GM21367 (cell line): Measurements from ENCODE around the gene SUSD2.
"Not testable (repeated sequence)": the region's sequence is repeated elsewhere in the genome, so short reads cannot be mapped to it uniquely, and the experiment has no call there.

Experiments
- ATAC-seq: cut with Tn5 transposase; IDR thresholded peaks from one replicate; pipeline ENCODE4 v1.9.1; 2021; ENCODE audit not compliant: unreplicated experiment

The SUSD2 gene

GRCh38 chr22:24187731-24188644 lies 6.7 kb downstream of the SUSD2 start:
- ATAC-seq = no peak

DNA sequence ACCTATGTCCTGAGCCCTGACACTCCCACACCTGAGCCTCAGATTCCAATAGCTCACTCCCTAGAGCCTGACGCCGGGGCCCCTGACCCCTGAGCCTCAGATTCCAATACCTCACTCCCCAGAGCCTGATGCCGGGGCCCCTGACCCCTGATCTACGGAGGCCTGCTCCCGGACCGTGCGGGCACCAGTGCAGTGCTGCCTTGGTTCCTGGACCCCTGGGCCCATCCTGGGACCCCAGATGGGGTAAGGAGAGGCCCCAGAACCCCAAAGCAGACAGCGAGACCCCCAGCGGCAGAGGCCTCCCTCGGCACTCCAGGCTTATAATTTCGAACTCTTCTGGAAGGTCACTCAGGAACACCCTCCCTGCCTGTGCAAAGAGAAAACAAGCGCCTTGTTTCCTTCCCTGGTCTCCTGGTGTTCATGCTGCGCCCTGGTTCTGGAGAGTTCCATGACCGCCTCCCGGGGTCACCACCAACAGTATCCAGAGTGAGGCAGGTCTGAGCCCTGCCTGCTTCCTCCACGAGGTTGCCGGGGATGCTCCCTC lies 7.5 kb downstream of the SUSD2 start:
- ATAC-seq = no peak

- ATAC-seq = no peak
Measured at GRCh38 chr22:24189249-24190158, 8.2 kb downstream of the SUSD2 start.

- no peak for ATAC-seq
Measured at GRCh38 chr22:24190159-24190540, 8.9 kb downstream of the SUSD2 start.

- ATAC-seq = no peak
Measured at GRCh38 chr22:24190596-24191208, 9.4 kb downstream of the SUSD2 start.

GRCh38 chr22:24191381-24191841 lies 10.1 kb downstream of the SUSD2 start:
- no peak for ATAC-seq

- no peak for ATAC-seq
Measured at GRCh38 chr22:24191893-24192292, 10.6 kb downstream of the SUSD2 start.

DNA sequence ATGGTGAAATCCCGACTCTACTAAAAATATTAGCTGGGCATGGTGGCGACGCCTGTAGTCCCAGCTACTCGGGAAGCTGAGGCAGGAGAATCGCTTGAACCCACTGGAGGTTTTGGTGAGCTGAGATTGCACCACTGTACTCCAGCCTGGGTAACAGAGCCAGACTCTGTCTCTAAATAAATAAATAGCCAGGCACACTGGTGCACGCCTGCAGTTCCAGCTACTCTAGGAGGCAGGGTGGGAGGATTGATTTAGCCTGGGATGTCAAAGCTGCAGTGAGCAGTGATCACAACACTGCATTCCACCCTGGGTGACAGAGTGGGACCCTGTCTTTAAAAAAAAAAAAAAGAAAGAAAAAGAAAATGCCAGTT lies 17.4 kb downstream of the SUSD2 start:
- no peak for ATAC-seq

DNA sequence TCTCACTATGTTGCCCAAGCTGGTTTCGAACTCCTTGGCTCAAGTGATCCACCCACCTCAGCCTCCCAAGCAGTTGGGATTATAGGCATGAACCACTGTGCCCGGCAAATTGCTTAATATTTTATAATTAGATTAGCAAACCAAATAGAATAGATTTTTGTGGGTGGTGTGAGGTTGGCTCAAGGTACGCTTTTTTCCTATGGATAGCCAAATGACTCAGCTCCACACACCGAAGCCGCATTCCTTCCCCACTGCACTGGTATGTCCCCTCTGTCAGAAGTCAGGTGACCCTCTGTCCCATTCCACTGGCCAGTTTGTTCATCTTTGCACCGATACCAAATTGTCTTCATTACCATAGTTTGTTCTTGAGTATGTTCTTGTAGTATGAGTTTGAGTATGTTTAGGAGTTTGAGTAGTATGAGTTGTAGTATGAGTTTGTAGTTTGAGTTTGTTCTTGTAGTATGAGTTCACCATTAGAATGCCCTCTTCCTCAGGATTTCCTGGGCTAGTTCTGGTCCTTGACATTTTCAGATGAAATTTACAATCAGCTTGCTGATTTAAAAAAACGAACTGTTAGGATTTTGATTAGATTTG lies 19.4 kb downstream of the SUSD2 start:
- ATAC-seq = no peak

- ATAC-seq = no peak
Measured at GRCh38 chr22:24201681-24202614, 20.7 kb downstream of the SUSD2 start.

DNA sequence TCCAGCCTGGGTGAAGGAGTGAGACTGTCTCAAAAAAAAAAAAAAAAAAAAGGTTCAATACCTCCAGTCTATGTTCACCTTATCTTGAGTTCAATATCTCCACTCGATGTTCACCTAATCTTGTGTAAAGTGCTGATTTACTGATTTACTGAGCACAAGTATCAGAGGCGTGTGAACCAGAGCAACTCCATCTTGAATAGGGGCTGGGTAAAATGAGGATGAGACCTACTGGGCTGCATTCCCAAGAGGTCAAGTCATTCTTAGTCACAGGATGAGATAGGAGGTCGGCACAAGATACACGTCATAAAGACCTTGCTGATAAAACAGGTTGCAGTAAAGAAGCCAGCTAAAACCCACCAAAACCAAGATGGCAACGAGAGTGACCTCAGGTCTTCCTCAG lies 22.6 kb downstream of the SUSD2 start:
- not testable (repeated sequence) for ATAC-seq

DNA sequence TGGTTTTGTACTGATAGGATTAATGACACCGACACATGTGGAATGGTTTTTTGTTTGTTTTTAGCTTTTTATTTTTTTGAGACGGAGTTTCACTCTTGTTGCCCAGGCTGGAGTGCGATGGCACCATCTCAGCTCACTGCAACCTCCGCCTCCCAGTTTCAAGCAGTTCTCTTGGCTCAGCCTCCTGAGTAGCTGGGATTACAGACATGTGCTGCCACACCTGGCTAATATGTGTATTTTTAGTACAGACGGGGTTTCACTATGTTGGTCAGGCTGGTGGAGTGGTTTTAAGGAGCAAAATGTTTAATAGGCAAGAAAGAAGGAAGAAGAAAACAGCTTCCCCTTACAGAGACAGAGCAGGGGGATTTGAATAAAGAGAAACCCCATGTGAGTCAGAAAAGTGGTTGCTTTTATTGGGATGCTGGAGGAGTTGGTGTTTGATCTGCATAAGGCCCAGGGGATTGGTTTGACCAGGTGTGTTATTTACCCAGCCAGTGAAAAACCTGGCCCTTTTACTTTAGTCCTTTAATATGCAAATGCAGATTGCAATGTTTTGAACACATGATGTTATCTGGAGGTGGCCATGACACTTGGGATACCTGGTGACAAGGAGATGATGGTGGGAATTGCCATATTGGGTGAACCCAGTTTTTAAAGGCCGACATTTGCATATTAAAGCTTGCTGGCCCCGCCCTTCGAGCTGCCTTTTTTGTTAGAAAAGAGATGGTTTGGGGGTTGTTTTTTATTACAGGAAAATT lies 24.3 kb downstream of the SUSD2 start:
- ATAC-seq = no peak

DNA sequence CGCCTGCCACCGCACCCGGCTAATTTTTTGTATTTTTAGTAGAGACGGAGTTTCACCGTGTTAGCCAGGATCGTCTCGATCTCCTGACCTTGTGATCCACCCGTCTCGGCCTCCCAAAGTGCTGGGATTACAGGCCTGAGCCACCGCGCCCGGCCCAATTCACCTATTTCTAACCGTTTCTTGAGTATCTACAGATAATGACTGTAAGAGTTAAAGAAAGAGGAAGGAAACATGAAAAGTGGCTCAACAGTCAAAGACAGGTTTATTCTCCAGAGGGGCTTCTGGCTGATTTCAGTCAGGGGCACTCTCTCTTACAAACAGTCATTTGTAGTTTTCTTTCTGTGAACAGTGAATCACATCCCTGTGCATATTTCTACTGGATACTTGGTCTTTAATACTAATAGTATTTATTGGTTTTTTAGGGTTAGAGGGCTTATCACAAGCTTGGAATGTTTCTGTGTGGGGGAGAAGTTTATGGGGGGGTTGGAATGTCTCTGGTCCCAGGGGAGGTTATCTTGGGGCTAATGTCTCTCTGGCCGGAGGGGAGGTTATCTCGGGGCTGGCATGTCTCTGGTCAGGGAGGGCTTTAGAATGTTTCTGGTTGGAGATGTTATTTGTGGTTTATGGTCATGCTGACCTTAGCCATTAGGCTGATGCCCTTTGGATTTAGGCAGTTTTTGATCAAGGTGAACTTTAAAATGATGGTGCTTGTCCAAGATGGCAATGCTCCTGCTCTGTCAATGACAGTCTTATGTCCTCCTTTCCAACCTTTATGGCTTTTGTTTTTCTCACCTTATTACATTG lies 25.4 kb downstream of the SUSD2 start:
- not testable (repeated sequence) for ATAC-seq

- no peak for ATAC-seq
Measured at GRCh38 chr22:24207264-24208011, 26.2 kb downstream of the SUSD2 start.

- ATAC-seq = no peak
Measured at GRCh38 chr22:24208012-24208749, 26.9 kb downstream of the SUSD2 start.

DNA sequence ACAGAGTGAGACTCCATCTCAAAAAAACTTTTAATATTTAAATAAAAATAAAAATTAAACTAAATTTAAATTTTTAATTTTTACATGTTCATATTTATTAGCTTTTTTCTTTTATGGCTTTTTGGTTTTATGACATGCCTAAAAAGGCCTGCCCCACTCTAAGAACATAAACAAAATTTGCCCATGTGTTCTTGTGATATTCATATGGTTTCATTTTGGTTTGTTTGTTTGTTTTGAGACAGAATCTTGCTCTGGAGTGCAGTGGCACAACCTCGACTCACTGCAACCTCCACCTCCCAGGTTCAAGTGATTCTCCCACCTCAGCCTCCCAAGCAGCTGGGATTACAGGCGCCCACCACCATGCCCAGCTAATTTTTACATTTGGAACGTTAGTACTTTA lies 27.7 kb downstream of the SUSD2 start:
- ATAC-seq = no peak

GRCh38 chr22:24209687-24210086 lies 28.4 kb downstream of the SUSD2 start:
- ATAC-seq = no peak
